ENCODE data around the gene RAB24. TPM values are rescaled to one million over a fixed set of nuclear protein-coding genes. Genes with fewer than 3 reads are reported as not detected.

Gene RAB24
- total RNA-seq, 4 donors from 2014 or later: 11.4 to 22.8 (median 14.5) TPM

GRCh38 chr5:177329883-177330282, 26.4 kb upstream of the RAB24 start:
- intact Hi-C loops (cut with DNase I; ENCODE audit: low total_unique reads): no loop called here
- Histone ChIP-seq H3K36me3 (peaks cover 0 to 43% of the 10 kb centered on the region in 2 donors), H3K27ac (no peak overlapping the region), H3K4me3 (no peak overlapping the region), H3K9me3 (no peaks in the 10 kb centered on the region), H3K27me3 (no peaks in the 10 kb centered on the region), H3K4me1 (no peaks in the 10 kb centered on the region)
- no peak for DNase-seq
- in situ Hi-C loops (cut with MboI; ENCODE audit: low sequenced_read_pairs in 4 of 4): no loop called here
- ATAC-seq: no peak
- TF ChIP-seq, protein P1, sequence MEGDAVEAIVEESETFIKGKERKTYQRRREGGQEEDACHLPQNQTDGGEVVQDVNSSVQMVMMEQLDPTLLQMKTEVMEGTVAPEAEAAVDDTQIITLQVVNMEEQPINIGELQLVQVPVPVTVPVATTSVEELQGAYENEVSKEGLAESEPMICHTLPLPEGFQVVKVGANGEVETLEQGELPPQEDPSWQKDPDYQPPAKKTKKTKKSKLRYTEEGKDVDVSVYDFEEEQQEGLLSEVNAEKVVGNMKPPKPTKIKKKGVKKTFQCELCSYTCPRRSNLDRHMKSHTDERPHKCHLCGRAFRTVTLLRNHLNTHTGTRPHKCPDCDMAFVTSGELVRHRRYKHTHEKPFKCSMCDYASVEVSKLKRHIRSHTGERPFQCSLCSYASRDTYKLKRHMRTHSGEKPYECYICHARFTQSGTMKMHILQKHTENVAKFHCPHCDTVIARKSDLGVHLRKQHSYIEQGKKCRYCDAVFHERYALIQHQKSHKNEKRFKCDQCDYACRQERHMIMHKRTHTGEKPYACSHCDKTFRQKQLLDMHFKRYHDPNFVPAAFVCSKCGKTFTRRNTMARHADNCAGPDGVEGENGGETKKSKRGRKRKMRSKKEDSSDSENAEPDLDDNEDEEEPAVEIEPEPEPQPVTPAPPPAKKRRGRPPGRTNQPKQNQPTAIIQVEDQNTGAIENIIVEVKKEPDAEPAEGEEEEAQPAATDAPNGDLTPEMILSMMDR (IDR thresholded peaks at IDR 0.05 in 4 of 5, conservative IDR thresholded peaks at IDR 0.05 in 1 of 5): no peak
- no peak for TF ChIP-seq POLR2A (IDR thresholded peaks at IDR 0.05)

DNA sequence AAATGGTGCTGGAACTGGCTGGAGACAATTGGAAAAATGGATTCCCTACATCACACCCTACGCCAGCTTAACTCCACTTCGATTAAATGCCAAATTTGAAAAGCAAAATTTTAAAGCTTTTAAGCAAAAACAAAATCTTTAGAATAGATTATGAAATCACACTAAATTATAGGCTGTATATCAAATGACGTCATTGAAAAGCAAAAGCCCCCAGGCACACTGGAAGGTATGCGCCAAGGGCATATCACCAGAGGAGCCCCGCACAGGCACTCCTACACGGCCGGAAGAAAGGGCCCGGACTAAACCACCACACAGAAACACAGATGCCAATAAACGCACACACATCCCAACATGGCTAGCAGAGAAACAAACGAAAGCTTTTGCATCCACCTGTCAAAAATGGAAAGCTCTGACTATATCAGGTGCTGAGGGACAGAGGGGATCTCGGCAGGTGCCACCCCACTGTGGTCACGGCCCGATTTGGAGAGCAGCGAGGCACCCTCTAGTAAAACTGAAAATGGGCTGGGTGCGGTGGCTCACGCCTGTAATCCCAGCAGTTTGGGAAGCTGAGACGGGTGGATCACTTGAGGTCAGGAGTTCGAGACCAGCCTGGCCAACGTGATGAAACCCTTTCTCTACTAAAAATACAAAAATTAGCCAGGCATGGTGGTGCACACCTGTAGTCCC, 25.2 kb upstream of the RAB24 start:
- Histone ChIP-seq H3K36me3 (peaks cover 0 to 31% of the 10 kb centered on the region in 2 donors), H3K4me3 (no peak overlapping the region), H3K4me1 (no peaks in the 10 kb centered on the region), H3K27ac (no peak overlapping the region), H3K27me3 (no peaks in the 10 kb centered on the region), H3K9me3 (no peaks in the 10 kb centered on the region)
- DNase-seq (no peak), ATAC-seq (no peak)
- intact Hi-C loops (cut with DNase I; ENCODE audit: low total_unique reads): no loop called here
- TF ChIP-seq POLR2A (IDR thresholded peaks at IDR 0.05): no peak
- TF ChIP-seq, protein P1 (IDR thresholded peaks at IDR 0.05 in 4 of 5, conservative IDR thresholded peaks at IDR 0.05 in 1 of 5): no peak
- in situ Hi-C loops (cut with MboI; ENCODE audit: low sequenced_read_pairs in 4 of 4): no loop called here

DNA sequence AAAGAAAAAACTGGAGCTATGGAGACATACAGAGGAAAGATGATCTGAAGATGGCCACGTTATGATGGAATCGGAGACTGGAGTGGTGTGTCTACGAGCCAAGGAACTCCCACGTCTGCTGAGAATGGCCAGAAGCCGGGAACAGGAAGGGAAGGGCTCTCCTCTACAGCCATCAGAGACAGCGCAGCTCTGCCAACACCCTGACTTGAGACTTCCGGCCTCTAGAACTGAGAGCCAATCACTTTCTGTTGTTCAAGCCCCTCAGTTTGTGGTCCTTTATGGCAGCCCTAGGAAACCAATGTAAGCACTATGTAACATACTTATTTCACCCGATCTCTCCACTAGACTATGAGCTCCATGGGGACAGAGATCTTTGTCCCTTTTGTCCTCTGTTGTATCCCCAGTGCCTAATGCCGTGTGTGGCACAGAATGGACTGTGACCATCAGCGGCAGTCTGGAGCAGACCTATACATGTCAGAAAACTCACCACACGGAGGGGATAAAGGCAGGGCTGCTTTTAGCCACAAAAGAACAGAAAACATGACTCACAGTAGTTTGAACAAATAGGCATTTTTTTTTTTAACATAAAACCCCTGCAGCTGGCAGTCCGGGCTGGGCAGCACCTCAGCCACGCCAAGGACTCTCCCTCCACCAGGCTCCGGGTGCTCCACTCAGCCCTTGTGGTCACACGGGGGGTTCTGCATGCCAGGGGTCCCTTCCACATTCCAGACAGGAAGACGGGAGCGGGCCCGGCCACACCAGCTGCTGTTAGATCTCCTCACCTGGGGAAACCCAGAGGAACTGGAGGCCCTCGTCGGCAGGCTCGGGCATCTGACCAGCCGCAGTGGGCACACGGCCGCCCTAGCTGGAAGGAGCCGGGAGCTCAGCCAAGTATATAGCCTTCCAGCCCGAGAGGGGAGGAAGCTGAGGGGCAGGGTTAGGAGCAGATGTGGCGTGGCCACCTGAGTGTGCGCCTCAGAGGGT, 24.3 kb upstream of the RAB24 start:
- DNase-seq: no peak
- Histone ChIP-seq H3K36me3 (peaks cover 0 to 23% of the 10 kb centered on the region in 2 donors), H3K27me3 (no peaks in the 10 kb centered on the region), H3K4me3 (no peak overlapping the region), H3K27ac (peak overlapping the region in 1 of 4 donors; percentile 3), H3K9me3 (no peaks in the 10 kb centered on the region), H3K4me1 (no peaks in the 10 kb centered on the region)
- TF ChIP-seq, protein P1 (IDR thresholded peaks at IDR 0.05 in 4 of 5, conservative IDR thresholded peaks at IDR 0.05 in 1 of 5): no peak
- no peak for TF ChIP-seq POLR2A (IDR thresholded peaks at IDR 0.05)
- intact Hi-C loops (cut with DNase I; ENCODE audit: low total_unique reads): no loop called here
- ATAC-seq: peak in 1 of 2 donors; percentile 53
- in situ Hi-C loops (cut with MboI; ENCODE audit: low sequenced_read_pairs in 4 of 4): no loop called here

DNA sequence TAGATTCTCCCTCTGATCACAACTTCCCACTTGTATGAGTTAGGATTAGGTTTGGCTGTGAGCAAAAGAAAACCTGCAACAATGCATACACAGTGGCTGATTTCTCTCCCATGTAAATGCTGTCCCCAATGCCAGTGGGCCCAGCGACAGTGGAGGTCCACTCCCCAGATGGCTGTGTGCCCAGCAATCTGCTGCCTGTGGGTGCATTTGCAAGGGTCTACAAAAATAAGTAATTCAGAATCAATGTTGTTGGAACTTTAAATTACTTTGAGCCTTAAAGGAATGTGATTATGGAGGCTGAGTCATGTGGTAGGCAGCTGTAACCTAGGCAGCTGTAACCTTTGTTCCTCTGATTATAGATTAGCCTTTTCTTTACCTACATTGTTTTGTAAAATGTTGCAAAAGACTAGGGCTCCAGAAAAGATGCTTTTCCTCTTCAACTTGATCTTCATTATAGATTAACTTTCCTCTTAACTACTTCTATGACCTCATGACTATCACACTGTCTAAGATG, 22.4 kb upstream of the RAB24 start:
- H3K36me3 ChIP-seq: peaks cover 0 to 9% of the 10 kb centered on the region in 2 donors
- intact Hi-C loops (cut with DNase I; ENCODE audit: low total_unique reads): no loop called here
- no peaks in the 10 kb centered on the region for H3K9me3 ChIP-seq
- H3K4me3 ChIP-seq: no peak overlapping the region
- no peaks in the 10 kb centered on the region for H3K4me1 ChIP-seq
- in situ Hi-C loops (cut with MboI; ENCODE audit: low sequenced_read_pairs in 4 of 4): no loop called here
- no peak overlapping the region for H3K27ac ChIP-seq
- TF ChIP-seq, protein P1 (IDR thresholded peaks at IDR 0.05 in 4 of 5, conservative IDR thresholded peaks at IDR 0.05 in 1 of 5): no peak
- no peak for TF ChIP-seq POLR2A (IDR thresholded peaks at IDR 0.05)
- no peaks in the 10 kb centered on the region for H3K27me3 ChIP-seq
- DNase-seq (no peak), ATAC-seq (no peak)

Data from gastrocnemius medialis (tissue), 4 donors.